Transverse colon (tissue), 4 donors: Measurements from ENCODE around the gene SUGCT. TPM values are rescaled to one million over a fixed set of nuclear protein-coding genes. Genes with fewer than 3 reads are reported as not detected.

Experiments
- DNase-seq: peaks from one replicate; pipeline ENCODE4 v3.0.0-alpha.2; 2019
- H3K27ac ChIP-seq, 4 donors: fragments of 200-600 bp; sonication (generic); 2 replicates each; pipeline ENCODE4 v1.5.1; 2016 to 2018; ENCODE audit warnings: inconsistent platforms in 4 of 4
- H3K27me3 ChIP-seq: fragments of 200-600 bp; sonication (generic); 2 replicates; pipeline ENCODE4 v1.5.1; 2017; ENCODE audit warnings: inconsistent platforms
- H3K36me3 ChIP-seq, 4 donors: fragments of 200-600 bp; sonication (generic); 2 replicates each; pipeline ENCODE4 v1.5.1; 2017 to 2019; ENCODE audit warnings: inconsistent platforms in 4 of 4
- H3K4me1 ChIP-seq, 4 donors: fragments of 200-600 bp; sonication (generic); 2 replicates each; pipeline ENCODE4 v1.5.1; 2017 to 2020; ENCODE audit warnings: inconsistent platforms in 4 of 4
- H3K4me3 ChIP-seq, 4 donors: fragments of 200-600 bp; sonication (generic); 1 replicate in 1 of 4; 2 replicates in 3 of 4; pipeline versions ENCODE4 v1.5.1 to v1.6.1; 2017 to 2019; ENCODE audit warnings: inconsistent platforms in 4 of 4
- H3K9me3 ChIP-seq, 2 donors: fragments of 200-600 bp; sonication (generic); 2 replicates each; pipeline ENCODE4 v1.5.1; 2017 to 2019; ENCODE audit warnings: inconsistent platforms in 2 of 2
- CTCF ChIP-seq, 5 experiments: fragments of 200-600 bp in 3 of 5; fragments of 450-650 bp in 2 of 5; sonication (generic) in 3 of 5; IDR thresholded peaks; 1 replicate in 2 of 5; 2 replicates in 3 of 5; pipeline ENCODE4 v1.5.1; 2016 to 2017; ENCODE audit warnings: antibody characterized with exemption in 5 of 5, inconsistent platforms in 3 of 5, mild to moderate bottlenecking in 2 of 5, moderate library complexity in 1 of 5
- EP300 ChIP-seq: sonication (generic); formaldehyde crosslinking; IDR thresholded peaks from one replicate; pipeline ENCODE4 v1.6.1; 2017; ENCODE audit warnings: antibody characterized with exemption, low read depth
- POLR2A ChIP-seq: fragments of 450-650 bp; IDR thresholded peaks from one replicate; pipeline ENCODE4 v1.6.1; 2016; ENCODE audit warnings: antibody characterized with exemption, mild to moderate bottlenecking, moderate library complexity
- POLR2AphosphoS5 ChIP-seq, 3 donors: sonication (generic); formaldehyde crosslinking; IDR thresholded peaks; one replicate each; pipeline ENCODE4 v1.6.1; 2016; ENCODE audit warnings: antibody characterized with exemption in 3 of 3
- WGBS, 2 donors: methylation state at CpG; one replicate each; pipeline ENCODE4 v1.1.5; 2018; ENCODE audit warnings: low coverage in 1 of 2; 5-methylcytosine and 5-hydroxymethylcytosine counted together
- in situ Hi-C, 4 donors: fragments of 200-750 bp; cut with MboI; loops; one replicate each; pipeline versions ENCODE4 v1.15.0 to v1.15.1; 2017; ENCODE audit warnings: low sequenced_read_pairs in 3 of 4, low pct_ligation_motif_present in 1 of 4, low pct_unique_long_range_greater_than_20kb in 1 of 4
- intact Hi-C: fragments of 100-400 bp; cut with DNase I; formaldehyde crosslinking; loops from one replicate; pipeline ENCODE4 v1.15.1; 2023; ENCODE audit warnings: low total_unique reads
- total RNA-seq, 4 donors: library from RNA; depleted of rRNA; stranded (reverse); fragments of >200 nt; gene quantifications; one replicate each; pipeline ENCODE4 v1.1.0, GENCODE V29; 2016

The SUGCT gene
- total RNA-seq, 4 donors from 2014 or later, result 2.6 to 44.5 (median 15.9) TPM

GRCh38 chr7:40394400-40394799, 259.6 kb downstream of the SUGCT start:
- 75 to 80% methylated on average over 1 of the region's 1 CpG for WGBS, 2 donors
- H3K4me3 ChIP-seq, result no peak overlapping the region
- TF ChIP-seq POLR2A (no peak), POLR2AphosphoS5 (IDR thresholded peaks at IDR 0.05) (no peak), CTCF (IDR thresholded peaks at IDR 0.05) (no peak), EP300 (no peak)
- H3K36me3 ChIP-seq, result no peaks in the 10 kb centered on the region
- intact Hi-C loops, result no loop called here
- H3K9me3 ChIP-seq, result no peaks in the 10 kb centered on the region
- no peaks in the 10 kb centered on the region for H3K27me3 ChIP-seq
- no peak overlapping the region for H3K27ac ChIP-seq
- no peaks in the 10 kb centered on the region for H3K4me1 ChIP-seq
- DNase-seq, result no peak
- in situ Hi-C loops, result no loop called here

GRCh38 chr7:40400525-40400924, 265.7 kb downstream of the SUGCT start:
- no peak for DNase-seq
- 87 to 95% methylated on average over 4 of the region's 4 CpGs for WGBS, 2 donors
- TF ChIP-seq POLR2AphosphoS5 (IDR thresholded peaks at IDR 0.05) (no peak), EP300 (no peak), CTCF (IDR thresholded peaks at IDR 0.05) (no peak), POLR2A (no peak)
- Histone ChIP-seq H3K9me3 (no peaks in the 10 kb centered on the region), H3K27me3 (no peaks in the 10 kb centered on the region), H3K27ac (no peak overlapping the region), H3K4me1 (no peaks in the 10 kb centered on the region), H3K4me3 (no peak overlapping the region), H3K36me3 (no peaks in the 10 kb centered on the region)
- in situ Hi-C loops, result no loop called here
- intact Hi-C loops, result no loop called here

- intact Hi-C loops (no loop called here), in situ Hi-C loops (no loop called here)
- TF ChIP-seq POLR2AphosphoS5 (IDR thresholded peaks at IDR 0.05) (no peak), EP300 (no peak)
- no peak overlapping the region for H3K27ac ChIP-seq
- no peaks in the 10 kb centered on the region for H3K36me3 ChIP-seq
- no peaks in the 10 kb centered on the region for H3K27me3 ChIP-seq
- DNase-seq, result no peak
- no peaks in the 10 kb centered on the region for H3K4me1 ChIP-seq
- H3K4me3 ChIP-seq, result no peak overlapping the region
- 92 to 100% methylated on average over 1 of the region's 1 CpG for WGBS, 2 donors
- H3K9me3 ChIP-seq, result no peaks in the 10 kb centered on the region
Observed at GRCh38 chr7:40401406-40401805, 266.6 kb downstream of the SUGCT start.

GRCh38 chr7:40402661-40403060, 267.9 kb downstream of the SUGCT start:
- in situ Hi-C loops, result no loop called here
- Histone ChIP-seq H3K27me3 (no peaks in the 10 kb centered on the region), H3K36me3 (no peaks in the 10 kb centered on the region), H3K27ac (no peak overlapping the region), H3K9me3 (no peaks in the 10 kb centered on the region), H3K4me3 (no peak overlapping the region), H3K4me1 (no peaks in the 10 kb centered on the region)
- WGBS, 2 donors, result 65% methylated on average over 5 of the region's 5 CpGs
- DNase-seq, result no peak
- intact Hi-C loops, result no loop called here
- TF ChIP-seq POLR2A, result no peak

GRCh38 chr7:40403703-40404476, 269.1 kb downstream of the SUGCT start:
- Histone ChIP-seq H3K9me3 (no peaks in the 10 kb centered on the region), H3K27me3 (no peaks in the 10 kb centered on the region), H3K36me3 (no peaks in the 10 kb centered on the region), H3K4me3 (no peak overlapping the region), H3K4me1 (no peaks in the 10 kb centered on the region), H3K27ac (no peak overlapping the region)
- no peak for TF ChIP-seq POLR2A
- no peak for TF ChIP-seq POLR2AphosphoS5 (IDR thresholded peaks at IDR 0.05)
- no peak for DNase-seq
- intact Hi-C loops (no loop called here), in situ Hi-C loops (no loop called here)
- WGBS, 2 donors, result 87 to 88% methylated on average over 3 of the region's 3 CpGs

- DNase-seq, result no peak
- H3K27ac ChIP-seq, result no peak overlapping the region
- intact Hi-C loops, result no loop called here
- in situ Hi-C loops, result no loop called here
- no peaks in the 10 kb centered on the region for H3K9me3 ChIP-seq
- TF ChIP-seq CTCF (IDR thresholded peaks at IDR 0.05) (no peak), POLR2AphosphoS5 (IDR thresholded peaks at IDR 0.05) (no peak), EP300 (no peak), POLR2A (no peak)
- no peaks in the 10 kb centered on the region for H3K27me3 ChIP-seq
- no peak overlapping the region for H3K4me3 ChIP-seq
- H3K4me1 ChIP-seq, result no peaks in the 10 kb centered on the region
- 86 to 94% methylated on average over 2 of the region's 2 CpGs for WGBS, 2 donors
- no peaks in the 10 kb centered on the region for H3K36me3 ChIP-seq
Observed at GRCh38 chr7:40405991-40406390, 271.2 kb downstream of the SUGCT start.
